HG02973 (cell line): Measurements from ENCODE around the gene BAX.
A peak's percentile ranks its signal among the peaks of the same experiment; 100 is the strongest.

Experiments
- ATAC-seq: cut with Tn5 transposase; IDR thresholded peaks from one replicate; pipeline ENCODE4 v1.9.1; 2021; ENCODE audit warnings: moderate library complexity; ENCODE audit not compliant: unreplicated experiment

BAX gene

DNA sequence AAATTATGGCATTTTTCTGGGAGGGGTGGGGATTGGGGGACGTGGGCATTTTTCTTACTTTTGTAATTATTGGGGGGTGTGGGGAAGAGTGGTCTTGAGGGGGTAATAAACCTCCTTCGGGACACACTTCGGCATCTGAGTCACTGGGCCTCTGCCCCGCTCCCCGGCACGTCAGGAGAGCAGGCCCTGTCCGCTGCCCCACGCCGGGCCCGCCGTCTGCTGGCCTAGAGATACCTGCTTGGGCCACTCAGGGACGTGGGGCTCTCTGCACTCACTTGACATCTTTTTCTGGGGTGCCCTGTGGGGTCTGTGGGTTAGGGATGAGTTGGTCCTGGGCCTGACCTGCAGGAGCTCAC is 7.0 kb downstream of the BAX start:
- ATAC-seq, result no peak

DNA sequence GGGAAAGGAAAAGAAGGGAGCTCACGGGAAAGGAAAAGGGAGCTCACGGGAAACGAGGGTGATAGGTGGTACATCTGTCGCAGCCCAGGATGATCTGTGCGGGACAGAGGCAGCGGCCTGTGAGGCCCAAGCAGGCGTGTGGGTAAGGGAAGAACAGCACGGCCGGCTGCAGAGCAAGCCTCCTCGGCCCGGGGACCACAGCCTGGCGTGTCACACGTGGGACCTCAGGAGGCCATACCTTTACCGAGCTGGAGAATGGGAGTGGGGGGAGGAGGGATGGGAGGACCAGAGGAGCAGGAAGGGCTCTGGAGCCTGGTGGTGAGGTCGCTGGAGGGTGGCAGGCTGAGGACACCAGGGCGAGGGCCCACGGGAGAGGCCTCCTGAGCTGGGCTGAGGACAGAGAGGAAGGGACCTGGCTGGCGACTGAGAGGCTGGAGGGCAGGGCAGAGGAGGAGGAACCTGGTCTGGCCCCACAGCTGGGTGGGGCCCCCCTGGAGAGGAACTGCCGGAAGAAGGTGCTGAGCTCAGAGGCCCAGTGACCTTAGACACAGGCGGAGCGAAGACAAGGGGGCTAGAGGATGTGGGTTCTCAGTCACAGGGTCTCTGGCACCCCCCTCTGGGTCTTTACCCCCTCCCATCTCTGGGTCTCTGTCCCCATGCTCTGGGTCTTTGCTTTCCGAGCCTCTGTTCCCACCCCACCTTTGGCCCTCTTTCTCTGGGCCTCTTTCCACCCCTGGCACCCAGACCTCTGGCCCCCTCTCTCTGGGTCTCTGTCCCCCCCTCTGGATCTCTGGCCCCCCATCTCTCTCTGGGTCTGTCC is 7.6 kb downstream of the BAX start:
- peak; percentile 31 for ATAC-seq

DNA sequence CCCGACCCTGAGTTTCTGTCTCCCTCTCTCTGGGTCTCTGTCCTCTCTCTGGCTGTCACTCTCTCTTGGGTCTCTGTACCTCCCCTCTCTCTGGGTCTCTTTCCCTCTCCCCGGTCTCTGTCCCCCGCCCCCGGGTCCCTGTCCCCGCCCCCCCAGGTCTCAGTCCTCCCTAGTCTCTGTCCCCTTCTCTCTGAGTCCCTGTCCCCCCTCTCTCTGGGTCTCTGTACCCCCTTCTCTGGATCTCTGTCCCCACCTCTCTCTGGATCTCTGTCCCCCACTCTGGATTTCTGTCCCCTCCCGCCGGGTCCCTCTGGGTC is 8.1 kb downstream of the BAX start:
- ATAC-seq, result no peak

DNA sequence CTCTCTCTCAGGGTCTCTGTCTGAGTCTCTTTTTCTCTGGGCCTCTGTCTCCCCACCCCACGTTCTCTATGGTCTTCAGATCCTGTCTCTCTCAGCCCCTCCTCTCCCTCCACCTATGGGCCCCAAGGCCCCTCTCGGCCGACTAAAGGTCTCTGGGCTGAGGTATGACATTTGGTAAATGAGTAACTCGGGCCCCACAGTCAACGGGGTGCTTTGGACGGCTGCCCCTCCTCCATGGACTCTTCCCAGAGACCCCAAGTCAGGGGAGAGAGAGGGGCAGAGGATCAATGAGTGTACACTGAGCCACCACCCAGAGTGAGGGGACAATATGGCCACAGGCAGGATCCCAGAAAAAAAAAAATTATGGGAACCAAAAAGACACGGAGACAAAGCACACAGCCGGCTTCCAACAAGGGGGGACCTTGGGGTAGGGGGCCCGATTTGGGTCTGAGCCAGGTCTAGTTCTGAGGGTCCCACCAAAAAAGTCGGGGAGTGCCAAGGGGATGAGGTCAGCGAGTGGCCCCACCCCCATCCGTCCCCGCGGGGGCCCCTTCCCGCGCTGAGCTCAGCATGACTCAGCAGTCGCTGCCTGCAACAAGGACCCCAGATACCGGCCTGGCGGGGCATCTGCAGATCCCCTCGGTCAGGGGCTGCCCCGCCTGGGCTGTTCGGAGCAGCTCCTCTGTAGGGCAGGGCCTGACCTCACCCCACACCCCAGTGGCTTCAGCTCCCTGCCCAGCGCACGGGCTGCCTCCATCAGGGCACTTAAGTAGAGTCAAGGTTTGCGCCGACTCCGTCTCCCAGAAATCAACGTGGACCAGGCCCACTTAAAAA is 8.9 kb downstream of the BAX start:
- ATAC-seq, result no peak

DNA sequence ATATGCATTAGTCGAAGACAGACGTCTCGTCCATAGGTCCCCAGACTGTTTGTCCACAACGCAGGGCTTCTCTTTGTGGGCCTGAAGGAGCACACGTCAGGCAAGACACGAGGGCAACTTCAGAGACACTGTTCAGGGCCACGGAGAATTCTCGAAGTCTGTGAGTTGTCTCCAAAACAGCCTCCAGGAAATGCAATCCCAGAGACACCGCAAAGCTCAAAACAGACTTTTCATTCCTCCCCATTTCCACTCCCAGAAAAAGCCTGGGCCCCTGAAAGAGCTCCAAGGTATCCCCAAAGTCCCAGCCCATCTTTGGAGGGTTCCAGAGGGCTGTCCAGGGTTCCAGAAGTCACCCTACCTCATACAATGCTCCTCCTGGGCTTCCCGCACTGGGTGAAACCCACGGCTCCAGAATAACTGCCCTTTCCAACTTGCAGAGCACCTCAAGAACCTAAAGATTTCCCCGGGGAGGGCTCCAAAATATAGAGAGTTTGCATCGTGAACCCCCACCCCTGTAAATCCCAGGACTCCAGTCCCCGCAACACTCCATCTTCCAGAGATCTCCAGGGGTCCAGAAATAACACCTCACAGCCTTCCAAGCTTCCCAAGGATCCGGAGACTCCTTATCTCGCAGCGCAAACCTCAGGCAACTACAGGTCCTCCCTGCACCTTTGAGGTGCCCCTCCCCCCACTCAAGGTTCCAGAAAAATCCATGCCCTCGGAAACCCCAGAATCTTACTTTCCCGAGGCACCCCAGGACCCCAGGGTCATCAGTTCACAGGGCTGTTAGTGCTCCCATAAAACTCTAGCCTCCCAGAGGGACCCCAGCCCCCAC is 9.7 kb downstream of the BAX start:
- no peak for ATAC-seq

DNA sequence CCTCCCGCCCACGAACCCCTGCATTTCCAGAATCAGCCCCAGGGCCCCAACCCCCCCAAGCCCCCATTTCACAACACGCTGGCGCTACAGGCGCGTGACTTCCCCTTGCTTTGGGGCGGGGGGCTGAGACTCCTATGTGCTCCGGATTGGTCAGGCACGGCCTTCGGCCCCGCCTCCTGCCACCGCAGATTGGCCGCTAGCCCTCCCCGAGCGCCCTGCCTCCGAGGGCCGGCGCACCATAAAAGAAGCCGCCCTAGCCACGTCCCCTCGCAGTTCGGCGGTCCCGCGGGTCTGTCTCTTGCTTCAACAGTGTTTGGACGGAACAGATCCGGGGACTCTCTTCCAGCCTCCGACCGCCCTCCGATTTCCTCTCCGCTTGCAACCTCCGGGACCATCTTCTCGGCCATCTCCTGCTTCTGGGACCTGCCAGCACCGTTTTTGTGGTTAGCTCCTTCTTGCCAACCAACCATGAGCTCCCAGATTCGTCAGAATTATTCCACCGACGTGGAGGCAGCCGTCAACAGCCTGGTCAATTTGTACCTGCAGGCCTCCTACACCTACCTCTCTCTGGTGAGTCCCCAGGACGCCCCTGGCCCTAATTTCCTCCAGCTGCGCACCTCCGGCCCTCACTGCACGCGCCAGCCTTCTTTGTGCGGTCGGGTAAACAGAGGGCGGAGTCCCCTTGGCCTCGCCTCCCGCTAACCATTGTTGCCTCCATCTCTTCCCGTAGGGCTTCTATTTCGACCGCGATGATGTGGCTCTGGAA is 10.5 kb downstream of the BAX start, which contains the start of gene FTL:
TSS of gene FTL (plus strand) at position 270 of the 766 bp plus-strand sequence. CDS start at position 469, 199 bp downstream.
- ATAC-seq, result peak; percentile 50

DNA sequence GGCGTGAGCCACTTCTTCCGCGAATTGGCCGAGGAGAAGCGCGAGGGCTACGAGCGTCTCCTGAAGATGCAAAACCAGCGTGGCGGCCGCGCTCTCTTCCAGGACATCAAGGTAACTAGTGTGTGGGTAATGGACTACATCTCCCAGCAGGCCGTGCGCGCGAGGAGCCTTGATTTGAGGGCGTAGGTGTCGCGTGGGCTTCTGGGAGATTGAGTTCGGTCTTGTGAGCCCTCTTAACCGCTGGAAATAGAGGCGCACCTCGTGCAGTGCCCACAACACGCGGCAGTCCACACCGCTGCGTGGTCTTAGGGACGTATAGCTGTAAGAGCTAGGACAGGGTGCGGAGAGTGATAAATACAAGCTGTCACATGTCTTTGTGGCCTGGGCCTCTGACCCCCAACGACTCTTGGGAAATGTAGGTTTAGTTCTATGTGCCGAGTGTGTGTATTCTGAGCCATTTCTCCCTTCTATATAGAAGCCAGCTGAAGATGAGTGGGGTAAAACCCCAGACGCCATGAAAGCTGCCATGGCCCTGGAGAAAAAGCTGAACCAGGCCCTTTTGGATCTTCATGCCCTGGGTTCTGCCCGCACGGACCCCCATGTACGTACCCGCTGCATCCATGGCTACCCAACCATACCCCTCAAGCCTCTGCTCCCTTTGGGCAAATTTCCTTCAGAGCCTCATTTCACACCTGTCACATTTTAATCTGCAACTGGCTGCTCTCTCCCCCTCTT is 11.3 kb downstream of the BAX start:
- ATAC-seq, result no peak

DNA sequence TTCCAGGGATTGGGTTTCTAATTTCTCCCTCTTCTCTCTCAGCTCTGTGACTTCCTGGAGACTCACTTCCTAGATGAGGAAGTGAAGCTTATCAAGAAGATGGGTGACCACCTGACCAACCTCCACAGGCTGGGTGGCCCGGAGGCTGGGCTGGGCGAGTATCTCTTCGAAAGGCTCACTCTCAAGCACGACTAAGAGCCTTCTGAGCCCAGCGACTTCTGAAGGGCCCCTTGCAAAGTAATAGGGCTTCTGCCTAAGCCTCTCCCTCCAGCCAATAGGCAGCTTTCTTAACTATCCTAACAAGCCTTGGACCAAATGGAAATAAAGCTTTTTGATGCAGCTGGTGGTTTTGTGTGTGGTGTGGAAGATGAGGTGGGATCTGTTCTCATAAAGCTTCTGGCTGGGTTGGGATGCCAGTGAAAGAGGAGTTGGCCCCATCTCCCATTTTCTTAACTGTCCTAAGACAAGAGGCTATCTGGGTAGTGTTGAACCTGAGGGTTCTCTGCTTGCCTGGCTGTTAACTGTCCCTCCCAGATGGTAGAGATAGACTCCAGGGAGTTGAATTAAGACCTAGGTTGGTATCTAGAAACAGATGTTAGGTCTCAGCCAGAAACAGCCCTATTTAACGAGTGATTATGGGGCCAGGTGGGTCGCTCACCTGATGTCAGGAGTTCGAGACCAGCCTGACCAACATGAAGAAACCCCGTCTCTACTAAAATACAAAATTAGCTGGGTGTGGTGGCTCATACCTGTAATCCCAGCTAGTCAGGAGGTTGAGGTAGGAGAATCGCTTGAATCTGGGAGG is 12.1 kb downstream of the BAX start:
- no peak for ATAC-seq

DNA sequence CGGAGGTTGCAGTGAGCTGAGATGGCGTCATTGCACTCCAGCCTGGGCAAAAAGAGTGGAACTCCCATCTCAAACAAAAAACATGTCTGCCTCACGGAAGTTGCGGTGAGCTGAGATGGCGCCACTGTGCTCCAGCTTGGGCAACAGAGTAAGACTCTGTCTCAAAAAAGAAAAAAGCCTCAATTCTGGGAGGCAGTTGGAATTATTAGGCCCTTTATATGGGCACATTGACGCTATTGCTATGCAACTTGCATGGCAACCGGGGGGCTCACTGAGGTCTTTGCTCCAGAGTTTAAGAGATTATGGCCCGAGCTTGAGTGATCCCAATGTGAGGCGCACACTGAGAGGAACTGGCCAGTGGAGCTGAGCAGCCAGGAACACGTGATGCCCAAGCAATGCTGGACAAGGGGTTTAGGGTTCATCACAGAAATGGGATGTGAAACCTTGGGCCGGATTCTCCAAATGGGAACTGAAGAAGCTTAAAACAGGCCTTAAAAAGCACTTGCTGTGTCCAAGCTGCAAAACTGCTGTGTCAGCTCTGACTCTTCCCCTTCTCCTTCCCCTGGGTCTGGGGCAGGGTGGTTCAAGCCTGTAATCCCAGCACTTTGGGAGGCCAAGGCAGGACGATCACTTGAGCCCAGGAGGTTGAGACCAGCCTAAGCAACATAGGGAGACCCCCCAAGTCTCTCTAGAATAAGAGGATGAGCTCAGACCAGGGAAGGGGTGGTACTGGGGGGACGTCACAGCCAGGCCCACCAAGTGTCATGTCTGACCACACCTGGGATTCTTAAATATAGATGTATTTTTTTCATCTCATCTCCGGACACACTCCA is 12.9 kb downstream of the BAX start:
- ATAC-seq, result no peak

DNA sequence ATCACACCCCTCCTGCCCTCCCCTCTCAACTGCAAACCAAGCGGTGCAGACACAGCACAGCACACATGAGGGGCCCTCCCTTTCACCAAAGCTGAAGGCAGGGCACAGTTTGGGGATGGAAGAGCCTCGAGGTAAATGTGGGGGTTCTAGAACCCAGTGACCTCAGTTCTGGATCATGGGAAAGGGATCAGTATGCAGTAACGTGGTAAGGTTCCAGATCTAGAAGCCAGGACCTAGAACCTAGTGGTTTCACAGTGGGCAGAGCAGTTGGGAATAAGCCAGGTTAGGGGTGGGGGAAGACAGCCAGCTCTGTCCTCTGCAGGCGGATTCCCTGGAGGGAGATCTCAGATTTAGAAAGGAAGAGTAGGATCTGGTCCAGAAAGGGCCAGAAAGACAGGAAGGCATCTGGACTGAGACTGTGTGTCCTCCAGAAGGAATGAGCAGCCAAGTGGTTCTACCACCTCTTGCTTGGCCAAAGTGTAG is 13.5 kb downstream of the BAX start:
- no peak for ATAC-seq

DNA sequence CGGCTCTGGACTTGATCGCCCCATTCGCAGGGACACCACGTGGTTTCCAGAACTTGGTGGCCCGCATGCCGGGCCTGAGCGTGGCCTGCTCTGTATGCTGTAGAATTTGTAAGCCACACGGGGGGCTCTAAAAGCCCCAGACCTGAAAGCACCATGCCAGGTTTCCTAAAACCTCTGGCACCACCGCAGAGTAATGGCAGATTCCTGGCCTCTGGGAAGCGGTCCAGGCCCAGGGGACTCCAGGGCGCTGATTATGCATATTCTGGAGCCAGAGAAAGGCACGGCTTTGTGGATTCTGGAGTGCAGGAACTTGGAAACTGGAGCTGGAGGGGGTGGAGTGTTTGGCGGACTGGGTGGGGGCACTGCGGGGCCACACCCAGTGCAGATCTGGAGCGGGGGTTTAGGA is 14.1 kb downstream of the BAX start:
- ATAC-seq, result no peak

DNA sequence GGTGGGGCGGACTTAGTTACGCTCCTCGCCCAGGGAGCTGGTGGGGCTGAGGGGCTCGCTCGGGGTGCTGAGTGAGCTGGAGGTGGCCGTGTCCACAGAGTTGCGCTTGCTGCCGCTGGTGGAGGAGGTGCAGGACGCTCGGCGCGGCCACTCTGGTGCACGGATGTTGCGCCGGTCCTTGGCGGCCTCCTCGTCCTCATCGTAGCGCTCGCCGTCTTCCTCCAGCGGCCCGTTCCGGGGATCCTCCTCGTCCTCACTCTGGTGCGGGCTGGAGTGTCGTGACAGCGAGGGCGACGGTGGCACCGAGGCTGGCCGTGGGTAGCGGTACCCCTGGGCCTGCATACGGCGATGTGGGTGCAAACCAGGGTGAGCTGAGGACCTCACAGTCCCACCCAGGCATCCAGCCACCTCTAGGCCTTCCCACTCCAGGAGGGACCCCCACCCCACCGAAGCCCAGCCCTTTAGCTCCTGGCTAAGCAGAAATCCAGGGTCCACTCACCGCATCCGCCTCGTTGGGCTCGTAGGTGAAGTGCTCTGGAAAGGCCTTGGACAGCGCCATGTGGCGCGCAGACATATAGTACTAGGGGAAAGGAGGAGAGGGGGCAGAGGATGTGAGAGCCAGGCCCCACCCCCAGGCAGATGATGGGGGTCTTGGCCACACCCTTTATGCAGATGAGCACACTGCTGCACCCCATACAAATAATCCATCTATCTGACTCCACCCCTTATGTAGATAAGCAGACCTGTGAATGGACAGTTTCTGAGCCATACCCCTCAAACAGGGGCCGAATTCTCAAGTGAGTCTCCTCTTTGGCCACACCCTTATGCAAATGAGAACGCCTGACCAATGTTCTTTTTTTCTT is 14.8 kb downstream of the BAX start:
- ATAC-seq, result no peak

DNA sequence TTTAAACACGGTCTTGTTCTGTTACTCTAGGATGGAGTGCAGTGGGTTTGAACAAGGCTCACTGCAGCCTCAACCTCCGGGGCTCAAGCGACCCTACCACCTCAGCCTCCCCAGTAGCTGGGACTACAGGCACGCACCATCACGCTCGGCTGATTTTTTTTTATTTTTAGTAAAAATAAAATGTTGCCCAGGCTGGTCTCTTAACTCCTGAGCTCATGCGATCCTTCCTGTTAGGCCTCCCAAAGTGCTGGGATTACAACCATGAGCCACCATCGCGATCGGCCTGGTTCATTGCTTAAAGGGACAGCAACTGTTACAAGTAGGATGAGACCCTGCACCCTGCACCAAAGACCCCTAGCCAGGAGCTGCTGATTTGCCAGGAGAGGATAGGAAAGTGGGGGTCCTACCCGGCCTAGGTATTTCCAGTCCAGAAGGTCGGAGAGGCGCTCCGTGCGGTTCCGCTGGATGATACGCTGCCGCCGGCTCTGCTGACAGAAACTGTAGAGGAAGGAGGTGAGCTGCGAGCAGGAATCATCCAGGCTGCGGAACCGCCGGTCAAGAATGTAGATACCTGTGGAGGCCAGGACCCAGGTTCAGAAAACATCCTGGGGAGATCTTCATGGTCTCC is 15.6 kb downstream of the BAX start:
- no peak for ATAC-seq

DNA sequence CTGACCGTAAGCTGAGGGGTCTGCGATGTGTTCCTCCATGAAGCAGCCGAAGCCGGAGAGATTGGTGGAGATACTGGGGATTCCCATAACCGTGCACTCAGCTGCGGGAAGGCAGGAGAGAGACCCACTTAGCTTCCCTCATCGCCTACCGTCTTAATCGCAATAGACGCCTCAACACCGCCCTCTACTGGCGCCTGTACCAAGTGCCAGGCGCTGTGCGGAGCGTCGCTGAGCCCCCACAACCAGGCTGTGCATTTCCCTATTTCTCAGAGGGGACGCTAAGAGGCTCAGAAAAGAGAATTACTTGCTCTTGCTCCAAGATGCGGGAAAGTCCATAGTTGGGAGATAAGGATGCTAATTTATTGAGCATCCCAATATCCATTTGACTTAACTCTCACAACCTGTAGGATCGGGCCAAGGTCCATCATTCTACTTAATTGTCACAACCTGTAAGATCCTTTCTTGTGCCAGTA is 16.3 kb downstream of the BAX start:
- ATAC-seq, result no peak

DNA sequence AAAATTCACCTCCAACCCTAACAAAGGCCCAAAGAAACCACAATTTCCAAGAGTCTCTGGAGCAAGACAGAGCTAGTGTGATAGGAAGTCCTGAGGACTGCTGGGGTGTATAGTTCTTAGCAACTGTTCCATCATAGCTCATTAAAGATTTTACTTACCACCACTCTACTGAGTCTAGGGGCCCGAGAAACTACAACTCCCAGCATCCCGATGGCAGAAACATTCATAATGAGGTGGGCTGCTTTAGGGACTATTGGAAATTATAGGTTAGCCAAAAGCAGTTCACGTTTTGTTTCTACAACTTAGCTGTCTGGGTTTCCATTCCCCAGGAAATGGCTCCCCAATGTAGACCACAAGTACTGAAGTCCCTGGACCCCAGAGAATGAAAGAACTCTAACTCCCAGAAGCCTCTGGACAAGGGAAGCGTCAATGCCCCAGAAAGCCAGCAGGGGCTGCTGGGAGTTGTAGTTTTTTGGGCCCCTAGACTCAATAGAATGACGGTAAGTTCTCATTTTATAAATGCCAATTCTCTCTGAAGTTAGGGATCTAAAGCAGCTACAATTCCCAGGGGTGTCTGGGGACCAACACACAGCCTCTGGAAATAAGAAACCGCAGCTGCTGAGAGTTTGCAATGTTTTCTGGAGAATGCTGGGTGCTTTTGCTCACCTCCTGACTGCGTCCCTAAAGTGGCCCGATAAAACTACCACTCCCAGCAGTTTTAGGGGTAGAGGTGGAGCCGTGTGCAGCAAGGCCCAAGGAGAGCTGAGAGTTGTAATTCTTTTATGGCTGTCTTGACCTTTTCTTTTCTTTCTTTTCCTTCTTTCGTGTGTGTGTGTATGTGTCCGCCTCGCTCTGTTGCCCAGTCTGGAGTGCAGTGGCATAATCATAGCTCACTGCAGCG is 21.5 kb downstream of the BAX start:
- ATAC-seq, result no peak

DNA sequence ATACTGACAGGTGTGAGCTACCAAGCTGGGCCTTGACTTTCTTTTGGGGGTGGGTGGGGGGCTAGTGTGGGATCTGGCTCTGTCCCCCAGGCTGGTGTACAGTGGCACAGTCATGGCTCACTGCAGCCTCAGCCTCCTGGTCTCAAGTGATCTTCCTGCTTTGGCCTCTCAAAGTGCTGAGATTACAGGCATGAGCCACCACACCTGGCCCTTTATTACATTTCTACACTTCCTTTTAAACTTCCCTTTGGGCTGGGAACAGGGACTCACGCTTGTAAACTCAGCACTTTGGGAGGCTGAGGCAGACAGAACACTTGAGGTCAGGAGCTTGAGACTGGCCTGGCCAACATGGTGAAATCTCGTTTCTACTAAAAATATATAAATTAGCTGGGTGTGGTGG is 22.4 kb downstream of the BAX start:
- no peak for ATAC-seq
